Stomach (tissue), 4 donors: ENCODE results near the gene ACOT7.

ENCODE experiments used
- CTCF ChIP-seq, 7 experiments: fragments of 450-650 bp in 4 of 7; fragments of 200-600 bp in 3 of 7; sonication (generic) in 3 of 7; IDR thresholded peaks; one replicate each; pipeline ENCODE4 v1.5.1; 2016 to 2019; ENCODE audit warnings: antibody characterized with exemption in 7 of 7, control low read depth in 2 of 7, mild to moderate bottlenecking in 1 of 7
- EP300 ChIP-seq: sonication (generic); formaldehyde crosslinking; IDR thresholded peaks from one replicate; pipeline ENCODE4 v1.6.1; 2017; ENCODE audit warnings: antibody characterized with exemption
- POLR2A ChIP-seq, 4 donors: fragments of 450-650 bp; IDR thresholded peaks; one replicate each; pipeline ENCODE4 v1.6.1; 2016; ENCODE audit warnings: antibody characterized with exemption in 4 of 4, control low read depth in 2 of 4, mild to moderate bottlenecking in 1 of 4, moderate library complexity in 1 of 4
- POLR2AphosphoS5 ChIP-seq, 3 donors: sonication (generic); formaldehyde crosslinking; IDR thresholded peaks; one replicate each; pipeline ENCODE4 v1.6.1; 2016; ENCODE audit warnings: antibody characterized with exemption in 3 of 3

- TF ChIP-seq CTCF (IDR thresholded peaks at IDR 0.05) (no peak), POLR2A (IDR thresholded peaks at IDR 0.05) (no peak), POLR2AphosphoS5 (IDR thresholded peaks at IDR 0.05) (no peak), EP300 (no peak)
Observed at GRCh38 chr1:6244401-6245049, 149.0 kb downstream of the ACOT7 start.
